GM12878 (cell line): ENCODE data around the gene CEP97. TPM values are rescaled to one million over a fixed set of nuclear protein-coding genes. Genes with fewer than 3 reads are reported as not detected.

ENCODE experiments used
- BCLAF1 ChIP-seq: fragments of 450-650 bp; IDR thresholded peaks from 2 replicates; pipeline ENCODE4 v1.6.1; 2017; ENCODE audit warnings: antibody characterized with exemption, mild to moderate bottlenecking, moderate library complexity
- BRCA1 ChIP-seq: IDR thresholded peaks from 2 replicates; pipeline ENCODE4 v1.6.1; 2011; ENCODE audit warnings: low read depth, low read length, improper control_type of control experiment
- CHD1 ChIP-seq: IDR thresholded peaks from 2 replicates; pipeline ENCODE4 v1.6.1; 2012; ENCODE audit warnings: low read depth, low read length, improper control_type of control experiment
- CHD2 ChIP-seq: IDR thresholded peaks from 2 replicates; pipeline ENCODE4 v1.6.1; 2011; ENCODE audit warnings: low read depth, low read length, improper control_type of control experiment, borderline replicate concordance
- ESRRA ChIP-seq: IDR thresholded peaks from 2 replicates; pipeline ENCODE4 v1.6.1; 2012; ENCODE audit warnings: mild to moderate bottlenecking, low read length, improper control_type of control experiment
- ETV6 ChIP-seq, 2 experiments: fragments of 450-650 bp in 1 of 2; IDR thresholded peaks in 1 of 2; conservative IDR thresholded peaks in 1 of 2; 2 replicates each; pipeline ENCODE4 v1.6.1; 2014; ENCODE audit warnings: antibody characterized with exemption in 1 of 2, borderline replicate concordance in 1 of 2, low read depth in 1 of 2, mild to moderate bottlenecking in 1 of 2, moderate library complexity in 1 of 2
- MEF2A ChIP-seq: IDR thresholded peaks from 2 replicates; pipeline ENCODE4 v1.6.1; 2011; ENCODE audit warnings: low read depth, mild to moderate bottlenecking, low read length, moderate library complexity; ENCODE audit not compliant: insufficient read depth
- MTA2 ChIP-seq: fragments of 450-650 bp; IDR thresholded peaks from 2 replicates; pipeline ENCODE4 v1.6.1; 2016; ENCODE audit warnings: low read depth, mild to moderate bottlenecking, moderate library complexity
- MYC ChIP-seq: IDR thresholded peaks from 2 replicates; pipeline ENCODE4 v1.6.1; 2011; ENCODE audit warnings: mild to moderate bottlenecking, low read length, moderate library complexity, inconsistent platforms; ENCODE audit not compliant: insufficient read depth, insufficient replicate concordance, insufficient read length, severe bottlenecking
- NKRF ChIP-seq: fragments of 450-650 bp; conservative IDR thresholded peaks from 2 replicates; pipeline ENCODE4 v1.6.1; 2017; ENCODE audit warnings: mild to moderate bottlenecking, moderate library complexity
- NR2C1 ChIP-seq: fragments of 450-650 bp; IDR thresholded peaks from 2 replicates; pipeline ENCODE4 v1.6.1; 2017; ENCODE audit warnings: antibody characterized with exemption, mild to moderate bottlenecking, moderate library complexity
- NR2C2 ChIP-seq: IDR thresholded peaks from 2 replicates; pipeline ENCODE4 v1.6.1; 2011; ENCODE audit warnings: borderline replicate concordance, low read depth; ENCODE audit not compliant: control insufficient read depth, insufficient read length
- POU2F2 ChIP-seq: IDR thresholded peaks from 3 replicates; pipeline ENCODE4 v1.6.1; 2011; ENCODE audit warnings: low read depth, mild to moderate bottlenecking, low read length, borderline replicate concordance
- SRF ChIP-seq, 2 experiments: IDR thresholded peaks; 2 replicates each; pipeline ENCODE4 v1.6.1; 2011; ENCODE audit warnings: low read depth in 2 of 2, low read length in 2 of 2, mild to moderate bottlenecking in 1 of 2, moderate library complexity in 1 of 2
- ZNF217 ChIP-seq: fragments of 450-650 bp; IDR thresholded peaks from 2 replicates; pipeline ENCODE4 v1.6.1; 2017; ENCODE audit warnings: antibody characterized with exemption, mild to moderate bottlenecking
- ZNF384 ChIP-seq: IDR thresholded peaks from 2 replicates; pipeline ENCODE4 v1.6.1; 2012; ENCODE audit warnings: low read depth, mild to moderate bottlenecking, low read length, improper control_type of control experiment, borderline replicate concordance
- ZNF622 ChIP-seq: fragments of 450-650 bp; IDR thresholded peaks from 2 replicates; pipeline ENCODE4 v1.6.1; 2017; ENCODE audit warnings: mild to moderate bottlenecking, inconsistent platforms
- polyA plus RNA-seq, 11 experiments: library from polyadenylated mRNA; depleted of rRNA in 4 of 11; unstranded in 6 of 11; stranded (reverse) in 5 of 11; fragments of >200 nt; fragmentation: Nextera tagmentation in 4 of 11; fragmentation: Illumina TruSeq in 1 of 11; extraction: Ambion mirVana in 4 of 11; extraction: Trizol in 1 of 11; gene quantifications; 1 replicate in 1 of 11; 2 replicates in 10 of 11; pipeline versions ENCODE4 v1.2.1 to v1.2.3, GENCODE V29; 2011 to 2016; ENCODE audit warnings: inconsistent platforms in 2 of 11, missing spikeins in 2 of 11, low read depth in 1 of 11
- total RNA-seq, 4 experiments: library from RNA; depleted of rRNA in 3 of 4; stranded (reverse); fragments of >200 nt in 3 of 4; fragmentation: Illumina TruSeq in 1 of 4; extraction: Trizol in 1 of 4; gene quantifications; 2 replicates each; pipeline versions ENCODE4 v1.2.1 to v1.2.3, GENCODE V29; 2013 to 2021
- TF ChIP-seq, protein P1 (sequence below): IDR thresholded peaks from 2 replicates; pipeline ENCODE4 v1.6.1; 2011; ENCODE audit warnings: borderline replicate concordance, low read depth, mild to moderate bottlenecking, moderate library complexity, mixed read lengths, low read length; ENCODE audit not compliant: insufficient read depth; ENCODE audit errors: extremely low read length
- TF ChIP-seq, protein P2 (sequence below): IDR thresholded peaks from 2 replicates; pipeline ENCODE4 v1.6.1; 2011; ENCODE audit warnings: mild to moderate bottlenecking, low read depth, low read length, moderate library complexity; ENCODE audit not compliant: insufficient replicate concordance
- TF ChIP-seq, protein P3 (sequence below): fragments of 450-650 bp; IDR thresholded peaks from 2 replicates; pipeline ENCODE4 v1.6.1; 2016; ENCODE audit warnings: mild to moderate bottlenecking

Gene CEP97
- total and polyA plus RNA-seq, 10 of the 15 experiments (the other 5 are each of a cell fraction or from before 2014, with no cell fraction given), result 1.9 to 13.7 (median 5.8) TPM

DNA sequence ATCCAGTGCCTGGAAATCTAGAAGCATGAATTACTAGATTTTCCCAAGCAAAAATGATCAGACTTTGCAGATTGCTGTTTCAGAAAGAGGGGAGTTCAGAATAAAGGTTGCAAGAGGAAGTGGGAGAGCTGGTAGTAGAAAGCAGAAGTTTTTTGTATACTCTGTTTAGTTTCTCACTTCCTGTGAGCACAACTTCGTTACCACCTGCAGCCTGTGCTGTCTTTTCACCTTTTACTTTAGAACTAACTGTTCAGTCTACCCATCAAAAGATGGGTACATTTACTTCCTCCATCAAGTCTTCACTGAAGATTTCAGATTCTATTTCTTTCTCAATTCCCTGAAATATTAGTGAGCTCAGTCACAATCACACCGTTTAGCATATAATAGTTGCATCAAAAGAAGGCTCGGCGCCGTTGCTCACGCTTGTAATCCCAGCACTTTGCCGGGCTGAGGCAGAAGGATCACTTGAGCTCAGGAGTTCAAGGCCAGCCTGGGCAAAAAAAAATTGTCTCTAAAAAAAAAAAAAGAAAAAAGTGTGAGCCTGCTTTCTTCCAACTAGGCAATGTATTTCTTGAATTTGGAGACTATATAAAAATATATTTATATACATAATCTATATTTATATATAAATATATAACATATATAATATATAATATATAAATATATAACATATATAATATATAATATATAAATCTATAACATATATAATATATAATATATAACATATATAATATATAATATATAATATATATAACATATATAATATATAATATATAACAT is 1.8 kb upstream of the CEP97 start (continued):
- TF ChIP-seq BCLAF1 (no peak), MTA2 (peak; percentile 61), MEF2A (no peak), POU2F2 (no peak), ZNF622 (no peak), NR2C1 (no peak), BRCA1 (no peak), SRF (IDR thresholded peaks at IDR 0.05; ENCODE audit: low read depth in 2 of 2, low read length in 2 of 2) (no peak), MYC (no peak), ZNF217 (peak; percentile 98), NR2C2 (no peak), ZNF384 (peak; percentile 35; the same call in 1 of the 2 replicates), ETV6 (conservative IDR thresholded peaks at IDR 0.05 in 1 of 2, IDR thresholded peaks at IDR 0.05 in 1 of 2; ENCODE audit: borderline replicate concordance in 1 of 2, low read depth in 1 of 2) (peak in 1 of 2 experiments; percentile 82; a peak in 2 of 4 replicates), ESRRA (peak; percentile 75; the same call in 1 of the 2 replicates), CHD2 (peak; percentile 43; the same call in 1 of the 2 replicates), CHD1 (no peak), NKRF (peak; percentile 58)
- TF ChIP-seq, protein P1, sequence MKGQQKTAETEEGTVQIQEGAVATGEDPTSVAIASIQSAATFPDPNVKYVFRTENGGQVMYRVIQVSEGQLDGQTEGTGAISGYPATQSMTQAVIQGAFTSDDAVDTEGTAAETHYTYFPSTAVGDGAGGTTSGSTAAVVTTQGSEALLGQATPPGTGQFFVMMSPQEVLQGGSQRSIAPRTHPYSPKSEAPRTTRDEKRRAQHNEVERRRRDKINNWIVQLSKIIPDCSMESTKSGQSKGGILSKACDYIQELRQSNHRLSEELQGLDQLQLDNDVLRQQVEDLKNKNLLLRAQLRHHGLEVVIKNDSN, result no peak
- TF ChIP-seq, protein P2, sequence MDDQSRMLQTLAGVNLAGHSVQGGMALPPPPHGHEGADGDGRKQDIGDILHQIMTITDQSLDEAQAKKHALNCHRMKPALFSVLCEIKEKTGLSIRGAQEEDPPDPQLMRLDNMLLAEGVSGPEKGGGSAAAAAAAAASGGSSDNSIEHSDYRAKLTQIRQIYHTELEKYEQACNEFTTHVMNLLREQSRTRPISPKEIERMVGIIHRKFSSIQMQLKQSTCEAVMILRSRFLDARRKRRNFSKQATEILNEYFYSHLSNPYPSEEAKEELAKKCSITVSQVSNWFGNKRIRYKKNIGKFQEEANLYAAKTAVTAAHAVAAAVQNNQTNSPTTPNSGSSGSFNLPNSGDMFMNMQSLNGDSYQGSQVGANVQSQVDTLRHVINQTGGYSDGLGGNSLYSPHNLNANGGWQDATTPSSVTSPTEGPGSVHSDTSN, result no peak
- TF ChIP-seq, protein P3, sequence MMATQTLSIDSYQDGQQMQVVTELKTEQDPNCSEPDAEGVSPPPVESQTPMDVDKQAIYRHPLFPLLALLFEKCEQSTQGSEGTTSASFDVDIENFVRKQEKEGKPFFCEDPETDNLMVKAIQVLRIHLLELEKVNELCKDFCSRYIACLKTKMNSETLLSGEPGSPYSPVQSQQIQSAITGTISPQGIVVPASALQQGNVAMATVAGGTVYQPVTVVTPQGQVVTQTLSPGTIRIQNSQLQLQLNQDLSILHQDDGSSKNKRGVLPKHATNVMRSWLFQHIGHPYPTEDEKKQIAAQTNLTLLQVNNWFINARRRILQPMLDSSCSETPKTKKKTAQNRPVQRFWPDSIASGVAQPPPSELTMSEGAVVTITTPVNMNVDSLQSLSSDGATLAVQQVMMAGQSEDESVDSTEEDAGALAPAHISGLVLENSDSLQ, result 0 out of 2 replicates have a peak, but pooled peaks have one; percentile 17
